GM23338 (cell line): ENCODE data around the gene GIPC2. TPM values are rescaled to one million over a fixed set of nuclear protein-coding genes. Genes with fewer than 3 reads are reported as not detected.

ENCODE experiments used
- ATAC-seq: fragments of 200-7000 bp; cut with Tn5 transposase; 3 replicates; pipeline ENCODE4 v1.9.1; 2020
- DNase-seq: peaks from one replicate; pipeline ENCODE4 v3.0.0-alpha.2; 2015; ENCODE audit warnings: low spot score
- H2AFZ ChIP-seq: fragments of 200-600 bp; sonication (generic); 2 replicates; pipeline ENCODE4 v1.8.0; 2016; ENCODE audit warnings: antibody characterized with exemption, mild to moderate bottlenecking, moderate library complexity
- H3F3A ChIP-seq: fragments of 200-600 bp; sonication (generic); replicated peaks from 2 replicates; pipeline ENCODE4 v1.8.0; 2017; ENCODE audit warnings: antibody characterized with exemption, mixed run types, low read depth
- H3K27ac ChIP-seq: fragments of 200-600 bp; sonication (generic); 2 replicates; pipeline ENCODE4 v1.6.1; 2016; ENCODE audit warnings: low read depth
- H3K27me3 ChIP-seq: fragments of 200-600 bp; sonication (generic); 2 replicates; pipeline ENCODE4 v1.8.0; 2016; ENCODE audit warnings: mild to moderate bottlenecking, mixed run types, moderate library complexity; ENCODE audit not compliant: insufficient read depth
- H3K36me3 ChIP-seq: fragments of 200-600 bp; sonication (generic); 2 replicates; pipeline ENCODE4 v1.8.0; 2016; ENCODE audit warnings: mild to moderate bottlenecking; ENCODE audit not compliant: insufficient read depth
- H3K4me1 ChIP-seq: fragments of 200-600 bp; sonication (generic); 2 replicates; pipeline ENCODE4 v1.8.0; 2016; ENCODE audit warnings: mild to moderate bottlenecking, moderate library complexity; ENCODE audit not compliant: insufficient read depth
- H3K4me2 ChIP-seq: fragments of 200-600 bp; sonication (generic); 2 replicates; pipeline ENCODE4 v1.7.1; 2017; ENCODE audit warnings: mixed run types
- H3K4me3 ChIP-seq: fragments of 200-600 bp; sonication (generic); 2 replicates; pipeline ENCODE4 v1.6.1; 2016; ENCODE audit warnings: mixed run types
- H3K79me2 ChIP-seq: fragments of 200-600 bp; sonication (generic); replicated peaks from 2 replicates; pipeline ENCODE4 v1.8.0; 2017; ENCODE audit warnings: mild to moderate bottlenecking; ENCODE audit not compliant: insufficient read depth
- H3K9me2 ChIP-seq: fragments of 200-600 bp; sonication (generic); 2 replicates; pipeline ENCODE4 v1.8.0; 2017; ENCODE audit not compliant: insufficient read depth
- H4K20me1 ChIP-seq: fragments of 200-600 bp; sonication (generic); replicated peaks from 2 replicates; pipeline ENCODE4 v1.8.0; 2017; ENCODE audit warnings: mild to moderate bottlenecking; ENCODE audit not compliant: insufficient read depth
- H3K27ac Mint-ChIP-seq: 2 replicates; pipeline ENCODE4 v1.8.0; 2020; ENCODE audit warnings: inconsistent platforms, mild to moderate bottlenecking, moderate library complexity, mixed read lengths
- H3K27me3 Mint-ChIP-seq: 3 replicates; pipeline ENCODE4 v1.8.0; 2022; ENCODE audit warnings: low read depth, mild to moderate bottlenecking, moderate library complexity, mixed read lengths, inconsistent platforms; ENCODE audit not compliant: insufficient read depth, poor library complexity
- H3K36me3 Mint-ChIP-seq: 3 replicates; pipeline ENCODE4 v1.8.0; 2021; ENCODE audit warnings: low read depth, mild to moderate bottlenecking, inconsistent platforms, moderate library complexity, mixed read lengths
- H3K4me1 Mint-ChIP-seq: 3 replicates; pipeline ENCODE4 v1.8.0; 2020; ENCODE audit warnings: mild to moderate bottlenecking, inconsistent platforms, mixed read lengths
- H3K4me3 Mint-ChIP-seq: 3 replicates; pipeline ENCODE4 v1.8.0; 2021; ENCODE audit warnings: moderate library complexity, mild to moderate bottlenecking, inconsistent platforms, mixed read lengths
- H3K9me3 Mint-ChIP-seq: 3 replicates; pipeline ENCODE4 v1.8.0; 2020; ENCODE audit warnings: moderate library complexity, mild to moderate bottlenecking, inconsistent platforms, mixed read lengths
- CREB1 ChIP-seq: fragments of 250-450 bp; sonication (Bioruptor Pico); IDR thresholded peaks from 2 replicates; pipeline ENCODE4 v1.5.0; 2020; ENCODE audit warnings: low read depth, mild to moderate bottlenecking, moderate library complexity
- CTCF ChIP-seq, 2 experiments: fragments of 200-600 bp in 1 of 2; sonication (generic) in 1 of 2; conservative IDR thresholded peaks; 2 replicates each; pipeline versions ENCODE4 v1.5.1 to v1.6.1; 2016 to 2017; ENCODE audit warnings: antibody characterized with exemption in 2 of 2, low read depth in 2 of 2, mild to moderate bottlenecking in 2 of 2, moderate library complexity in 1 of 2
- NANOG ChIP-seq: IDR thresholded peaks from 2 replicates; pipeline ENCODE4 v1.6.1; 2016; ENCODE audit warnings: antibody characterized with exemption, borderline replicate concordance
- REST ChIP-seq: IDR thresholded peaks from one replicate; pipeline ENCODE4 v1.6.1; 2018; ENCODE audit warnings: antibody characterized with exemption; ENCODE audit not compliant: unreplicated experiment
- STAT1 ChIP-seq: IDR thresholded peaks from one replicate; pipeline ENCODE4 v1.6.1; 2016; ENCODE audit warnings: antibody characterized with exemption; ENCODE audit not compliant: unreplicated experiment
- ZNF462 ChIP-seq: fragments of 250-450 bp; sonication (Bioruptor Pico); IDR thresholded peaks from 2 replicates; pipeline ENCODE4 v1.5.0; 2020; ENCODE audit warnings: mild to moderate bottlenecking, moderate library complexity
- polyA plus RNA-seq: library from polyadenylated mRNA; unstranded; fragments of >200 nt; fragmentation: Nextera tagmentation; extraction: Ambion mirVana; gene quantifications from 2 replicates; pipeline ENCODE4 v1.2.1, GENCODE V29; 2016
- total RNA-seq: library from RNA; depleted of rRNA; stranded (reverse); fragments of >200 nt; shearing (Covaris generic); gene quantifications from 2 replicates; pipeline ENCODE4 v1.2.3, GENCODE V29; 2014

The GIPC2 gene
- total and polyA plus RNA-seq, 2 experiments from 2014 or later = 1.2 to 1.5 TPM

GRCh38 chr1:78096976-78097375 lies 51.2 kb downstream of the GIPC2 start (continued):
- no peak for TF ChIP-seq CTCF (conservative IDR thresholded peaks at IDR 0.05; ENCODE audit: low read depth in 2 of 2)
- no peak for TF ChIP-seq CREB1 (CRISPR knock-in tag)
- TF ChIP-seq NANOG = no peak

GRCh38 chr1:78101051-78101450 lies 55.3 kb downstream of the GIPC2 start:
- Mint-ChIP-seq H3K9me3 (no peaks in the 10 kb centered on the region), H3K4me3 (no peak overlapping the region), H3K36me3 (no peaks in the 10 kb centered on the region), H3K27ac (no peak overlapping the region), H3K27me3 (peaks cover 2% of the 10 kb centered on the region), H3K4me1 (peaks cover 11% of the 10 kb centered on the region)
- Histone ChIP-seq H3K27me3 (no peaks in the 10 kb centered on the region), H3F3A (no peaks in the 10 kb centered on the region), H3K9me2 (no peaks in the 10 kb centered on the region), H2AFZ (no peak overlapping the region), H3K4me2 (no peak overlapping the region), H3K4me1 (0 out of 2 replicates have a peak, but pooled peaks cover 7% of the 10 kb centered on the region), H4K20me1 (no peaks in the 10 kb centered on the region), H3K4me3 (no peak overlapping the region), H3K27ac (no peak overlapping the region), H3K79me2 (no peaks in the 10 kb centered on the region), H3K36me3 (no peaks in the 10 kb centered on the region)
- ATAC-seq = no peak
- DNase-seq = no peak
- TF ChIP-seq STAT1 = no peak
- no peak for TF ChIP-seq NANOG
- TF ChIP-seq CREB1 (CRISPR knock-in tag) = no peak
- no peak for TF ChIP-seq REST
- no peak for TF ChIP-seq ZNF462 (CRISPR knock-in tag)
